Measurements from ENCODE around the gene PRPSAP1. TPM values are rescaled to one million over a fixed set of nuclear protein-coding genes. Genes with fewer than 3 reads are reported as not detected.

Gene PRPSAP1
- total RNA-seq, 2 experiments from 2014 or later: 59.9 to 66.7 TPM

- peaks cover 24% of the 10 kb centered on the region for H3K36me3 Mint-ChIP-seq (ENCODE audit: low read depth)
- CTCF ChIA-PET: interaction anchor here (0.8 to 4.8 kb wide), 13 partner anchors 10 to 158 kb away, joined by 3 to 56 read pairs (median 6); no protein-coding TSS in a partner anchor
- POLR2A ChIA-PET: interaction anchor here (0.8 to 27.4 kb wide), 14 partner anchors 3 to 141 kb away, joined by 3 to 1335 read pairs (median 10); partner anchors contain the start of genes RNF157 and UBALD2
- H3K9me3 Mint-ChIP-seq: no peaks in the 10 kb centered on the region
- H3K4me1 Mint-ChIP-seq: peaks cover 41% of the 10 kb centered on the region
- peak overlapping the region; percentile 99 for H3K27ac Mint-ChIP-seq
- H3K4me3 Mint-ChIP-seq: peak overlapping the region; percentile 39
- no peaks in the 10 kb centered on the region for H3K27me3 Mint-ChIP-seq
- DNase-seq: peak; percentile 26
These were observed 90.9 kb downstream of the PRPSAP1 start for GRCh38 chr17:76262732-76263344.

- peaks cover 4% of the 10 kb centered on the region for H3K9me3 Mint-ChIP-seq
- CTCF ChIA-PET: interaction anchor here (1.3 to 4.8 kb wide), 6 partner anchors 9 to 140 kb away, joined by 3 to 56 read pairs (median 8); no protein-coding TSS in a partner anchor
- peak overlapping the region; percentile 99 for H3K27ac Mint-ChIP-seq
- peaks cover 17% of the 10 kb centered on the region for H3K36me3 Mint-ChIP-seq (ENCODE audit: low read depth)
- no peak overlapping the region for H3K4me3 Mint-ChIP-seq
- DNase-seq: peak; percentile 28
- peaks cover 42% of the 10 kb centered on the region for H3K4me1 Mint-ChIP-seq
- POLR2A ChIA-PET: interaction anchor here (0.8 to 27.4 kb wide), 5 partner anchors 4 to 78 kb away, joined by 3 to 1335 read pairs (median 1244); partner anchors contain the start of genes RNF157 and UBALD2
- no peaks in the 10 kb centered on the region for H3K27me3 Mint-ChIP-seq
These were observed 92.1 kb downstream of the PRPSAP1 start for GRCh38 chr17:76261421-76262215.

DNA sequence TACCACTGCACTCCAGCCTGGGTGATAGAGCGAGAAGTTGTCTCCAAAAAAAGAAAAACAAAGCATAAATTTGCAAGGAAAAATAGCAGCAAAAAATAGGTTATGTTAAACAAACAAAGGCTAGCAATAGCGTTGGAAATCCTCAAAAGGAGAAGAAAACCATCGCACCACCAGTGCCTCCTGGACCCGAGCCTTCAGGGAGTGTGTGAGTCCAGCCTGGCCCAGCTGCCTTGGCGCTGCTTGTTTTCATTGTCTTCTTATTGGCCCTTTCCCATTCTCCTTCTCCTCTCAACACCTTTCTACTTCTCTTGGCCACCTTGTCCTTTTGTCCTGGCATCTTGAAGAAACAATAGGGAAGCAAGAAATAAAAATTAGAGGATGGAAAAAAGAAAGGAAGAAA, 93.0 kb downstream of the PRPSAP1 start:
- DNase-seq: no peak
- Mint-ChIP-seq H3K27ac (no peak overlapping the region), H3K4me1 (peaks cover 50% of the 10 kb centered on the region), H3K4me3 (no peak overlapping the region), H3K9me3 (peaks cover 4% of the 10 kb centered on the region), H3K36me3 (ENCODE audit: low read depth) (peaks cover 15% of the 10 kb centered on the region), H3K27me3 (no peaks in the 10 kb centered on the region)
- POLR2A ChIA-PET: interaction anchor here (15.8 to 27.4 kb wide), 4 partner anchors 5 to 77 kb away, joined by 398 to 1335 read pairs (median 1290); partner anchors contain the start of genes RNF157 and UBALD2
- CTCF ChIA-PET: interaction anchor here (4.8 kb wide), 1 partner anchor 14 kb away, joined by 56 read pairs; no protein-coding TSS in a partner anchor

DNA sequence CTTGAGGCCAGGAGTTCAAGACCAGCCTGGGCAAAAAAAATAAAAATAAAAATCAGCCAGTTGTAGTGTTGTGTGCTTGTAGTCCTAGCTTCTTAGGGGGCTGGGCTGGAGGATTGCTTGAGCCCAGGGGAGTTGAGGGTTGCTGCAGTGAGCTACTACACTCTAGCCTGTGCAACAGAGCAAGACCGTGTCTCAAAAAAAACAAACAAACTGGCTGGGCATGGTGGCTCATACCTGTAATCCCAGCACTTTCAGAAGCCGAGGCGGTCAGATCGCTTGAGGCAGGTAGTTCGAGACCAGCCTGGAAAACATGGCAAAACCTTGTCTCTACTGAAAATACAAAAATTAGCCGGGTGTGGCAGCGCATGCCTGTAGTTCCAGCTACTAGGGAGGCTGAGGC, 93.5 kb downstream of the PRPSAP1 start:
- Mint-ChIP-seq H3K36me3 (ENCODE audit: low read depth) (peaks cover 18% of the 10 kb centered on the region), H3K27ac (no peak overlapping the region), H3K27me3 (no peaks in the 10 kb centered on the region), H3K4me1 (peaks cover 55% of the 10 kb centered on the region), H3K9me3 (peaks cover 8% of the 10 kb centered on the region), H3K4me3 (no peak overlapping the region)
- POLR2A ChIA-PET: interaction anchor here (19.0 to 27.4 kb wide), 3 partner anchors 6 to 77 kb away, joined by 1244 to 1335 read pairs (median 1335); partner anchors contain the start of genes RNF157 and UBALD2
- CTCF ChIA-PET: no interaction called here
- DNase-seq: no peak

Other genes starting within 250 kb of the PRPSAP1 start
- gene FOXJ1, start 212.7 kb downstream of the PRPSAP1 start, total RNA-seq: under 1 TPM; 0.13 to 0.15 TPM
- gene RNF157, start 113.4 kb downstream of the PRPSAP1 start, total RNA-seq: 10 to 100 TPM; 79.8 to 83.9 TPM
- gene UBALD2, start 88.6 kb downstream of the PRPSAP1 start, total RNA-seq: 100 to 1,000 TPM; 524 to 546 TPM
- gene QRICH2, start 45.6 kb downstream of the PRPSAP1 start, total RNA-seq: 1 to 10 TPM; 1.4 to 1.9 TPM
- gene SPHK1, start 30.7 kb upstream of the PRPSAP1 start, total RNA-seq: 1 to 10 TPM; 2.8 to 3.4 TPM
- 10 to 100 TPM; 26.5 to 28.9 TPM for gene UBE2O, start 99.2 kb upstream of the PRPSAP1 start, total RNA-seq
- gene AANAT, start 113.7 kb upstream of the PRPSAP1 start, total RNA-seq: not detected
- 10 to 100 TPM; 33.2 to 33.8 TPM for gene RHBDF2, start 147.5 kb upstream of the PRPSAP1 start, total RNA-seq
- gene CYGB, start 183.8 kb upstream of the PRPSAP1 start, total RNA-seq: not detected
- gene PRCD, start 186.1 kb upstream of the PRPSAP1 start, total RNA-seq: not detected
- under 1 TPM; 0.25 to 0.65 TPM for gene ST6GALNAC2, start 231.9 kb upstream of the PRPSAP1 start, total RNA-seq